SK-N-SH (cell line): ENCODE data around the gene MFAP3. TPM values are rescaled to one million over a fixed set of nuclear protein-coding genes. Genes with fewer than 3 reads are reported as not detected.

ENCODE experiments used
- CTCF ChIA-PET: fragments of 300-600, 350-600 bp; formaldehyde crosslinking; extraction: SDS; loops from one replicate; lab custom pipeline; 2021; lab: Yijun Ruan, JAX
- POLR2A ChIA-PET: fragments of 350-600 bp; sonication (Branson Sonifier 250); formaldehyde crosslinking; extraction: SDS; loops from one replicate; lab custom pipeline; 2020; ENCODE audit warnings: antibody characterized with exemption, inconsistent platforms; lab: Yijun Ruan, JAX
- DNase-seq: peaks from one replicate; pipeline ENCODE4 v3.0.0; 2012
- H2AFZ ChIP-seq: fragments of 200-600 bp; sonication (generic); 2 replicates; pipeline ENCODE4 v1.8.1; 2016; ENCODE audit warnings: antibody characterized with exemption, mild to moderate bottlenecking, low read depth
- H3F3A ChIP-seq: fragments of 200-600 bp; sonication (generic); replicated peaks from 2 replicates; pipeline ENCODE3; 2016; ENCODE audit warnings: antibody characterized with exemption, mild to moderate bottlenecking; ENCODE audit not compliant: insufficient read depth
- H3K27ac ChIP-seq, 2 experiments: fragments of 200-500 bp in 1 of 2; fragments of 200-600 bp in 1 of 2; sonication (Bioruptor generic) in 1 of 2; sonication (generic), shearing (Covaris generic) in 1 of 2; 2 replicates each; pipeline versions ENCODE4 v1.5.1 to v1.6.1; 2014 to 2016; ENCODE audit warnings: low read depth in 2 of 2, inconsistent platforms in 1 of 2, low read length in 1 of 2, mild to moderate bottlenecking in 1 of 2, mixed read lengths in 1 of 2
- H3K27me3 ChIP-seq: fragments of 200-600 bp; sonication (generic), shearing (Covaris generic); 2 replicates; pipeline ENCODE4 v1.6.1; 2016; ENCODE audit warnings: mixed run types; ENCODE audit not compliant: insufficient read depth
- H3K36me3 ChIP-seq, 2 experiments: fragments of 200-500 bp in 1 of 2; fragments of 200-600 bp in 1 of 2; sonication (Bioruptor generic) in 1 of 2; sonication (generic) in 1 of 2; replicated peaks in 1 of 2; 2 replicates each; pipeline versions ENCODE3 to v1.5.1; 2014 to 2016; ENCODE audit warnings: low read length in 1 of 2, mild to moderate bottlenecking in 1 of 2; ENCODE audit not compliant: insufficient read depth in 2 of 2, control insufficient read depth in 1 of 2
- H3K4me1 ChIP-seq, 2 experiments: fragments of 200-500 bp in 1 of 2; fragments of 200-600 bp in 1 of 2; sonication (Bioruptor generic) in 1 of 2; sonication (generic), shearing (Covaris generic) in 1 of 2; 2 replicates each; pipeline versions ENCODE4 v1.5.1 to v1.6.1; 2014 to 2016; ENCODE audit warnings: low read depth in 1 of 2, low read length in 1 of 2, mixed run types in 1 of 2; ENCODE audit not compliant: insufficient read depth in 2 of 2, control insufficient read depth in 1 of 2
- H3K4me2 ChIP-seq: fragments of 200-600 bp; sonication (generic), shearing (Covaris generic); 2 replicates; pipeline ENCODE4 v1.6.1; 2017; ENCODE audit warnings: mixed run types
- H3K4me3 ChIP-seq, 2 experiments: fragments of 200-500 bp in 1 of 2; fragments of 200-600 bp in 1 of 2; sonication (Bioruptor generic) in 1 of 2; sonication (generic), shearing (Covaris generic) in 1 of 2; 2 replicates each; pipeline versions ENCODE4 v1.5.1 to v1.8.1; 2014 to 2016; ENCODE audit warnings: low read depth in 2 of 2, inconsistent platforms in 1 of 2, low read length in 1 of 2, mild to moderate bottlenecking in 1 of 2, mixed read lengths in 1 of 2, moderate library complexity in 1 of 2
- H3K79me2 ChIP-seq: fragments of 200-600 bp; sonication (generic); 2 replicates; pipeline ENCODE4 v1.8.1; 2017; ENCODE audit warnings: mild to moderate bottlenecking; ENCODE audit not compliant: insufficient read depth
- H3K9ac ChIP-seq: fragments of 200-600 bp; sonication (generic); 2 replicates; pipeline ENCODE4 v1.6.1; 2017; ENCODE audit warnings: mixed run types
- H3K9me2 ChIP-seq: fragments of 200-600 bp; sonication (generic); 2 replicates; pipeline ENCODE4 v1.6.1; 2017; ENCODE audit warnings: mixed run types
- H3K9me3 ChIP-seq: fragments of 200-600 bp; sonication (generic); 2 replicates; pipeline ENCODE4 v1.6.1; 2017; ENCODE audit warnings: mixed run types, mild to moderate bottlenecking, moderate library complexity
- H4K20me1 ChIP-seq: fragments of 200-600 bp; sonication (generic); 2 replicates; pipeline ENCODE4 v1.6.1; 2017; ENCODE audit warnings: mild to moderate bottlenecking, mixed run types; ENCODE audit not compliant: insufficient read depth
- GATA2 ChIP-seq: sonication (generic); formaldehyde crosslinking; IDR thresholded peaks from 2 replicates; pipeline ENCODE4 v1.5.0; 2020; ENCODE audit warnings: mild to moderate bottlenecking, missing genetic modification reagents
- RCOR1 ChIP-seq: fragments of 150-350 bp; IDR thresholded peaks from 2 replicates; pipeline ENCODE4 v1.6.1; 2017; ENCODE audit warnings: antibody characterized with exemption, low read length
- SIN3A ChIP-seq: IDR thresholded peaks from 2 replicates; pipeline ENCODE4 v1.6.1; 2012; ENCODE audit warnings: low read depth, mild to moderate bottlenecking, low read length, moderate library complexity, borderline replicate concordance
- TAF1 ChIP-seq: IDR thresholded peaks from 2 replicates; pipeline ENCODE4 v1.6.1; 2012; ENCODE audit warnings: low read depth, mild to moderate bottlenecking, low read length, moderate library complexity, borderline replicate concordance
- TEAD4 ChIP-seq: IDR thresholded peaks from 2 replicates; pipeline ENCODE4 v1.4.0; 2012; ENCODE audit warnings: mild to moderate bottlenecking, borderline replicate concordance; ENCODE audit not compliant: insufficient read depth
- WGBS: methylation state at CpG from one replicate; pipeline ENCODE4 v1.1.6; 2017; ENCODE audit warnings: low lambda C conversion rate; 5-methylcytosine and 5-hydroxymethylcytosine counted together
- polyA plus RNA-seq, 3 experiments: library from polyadenylated mRNA; depleted of rRNA; stranded (reverse); fragments of >200 nt; gene quantifications; 2 replicates each; pipeline ENCODE4 v1.2.3, GENCODE V29; 2012
- TF ChIP-seq, protein P1 (sequence below): IDR thresholded peaks from 2 replicates; pipeline ENCODE4 v1.6.1; 2012; ENCODE audit warnings: mild to moderate bottlenecking, low read depth, low read length, moderate library complexity
- TF ChIP-seq, protein P2 (sequence below): IDR thresholded peaks from 2 replicates; pipeline ENCODE4 v1.4.0; 2012; ENCODE audit warnings: low read depth
- TF ChIP-seq, protein P3 (sequence below): IDR thresholded peaks from 2 replicates; pipeline ENCODE4; 2012
- TF ChIP-seq, protein P4 (sequence below): IDR thresholded peaks from 2 replicates; pipeline ENCODE4 v1.4.0; 2012; ENCODE audit warnings: low read depth, borderline replicate concordance
- TF ChIP-seq, protein P5 (sequence below): IDR thresholded peaks from 2 replicates; pipeline ENCODE4 v1.4.0; 2012; ENCODE audit warnings: low read depth, borderline replicate concordance

The MFAP3 gene
- polyA plus RNA-seq, 1 of the 3 experiments (the other 2 are of a cell fraction): 16.0 TPM

DNA sequence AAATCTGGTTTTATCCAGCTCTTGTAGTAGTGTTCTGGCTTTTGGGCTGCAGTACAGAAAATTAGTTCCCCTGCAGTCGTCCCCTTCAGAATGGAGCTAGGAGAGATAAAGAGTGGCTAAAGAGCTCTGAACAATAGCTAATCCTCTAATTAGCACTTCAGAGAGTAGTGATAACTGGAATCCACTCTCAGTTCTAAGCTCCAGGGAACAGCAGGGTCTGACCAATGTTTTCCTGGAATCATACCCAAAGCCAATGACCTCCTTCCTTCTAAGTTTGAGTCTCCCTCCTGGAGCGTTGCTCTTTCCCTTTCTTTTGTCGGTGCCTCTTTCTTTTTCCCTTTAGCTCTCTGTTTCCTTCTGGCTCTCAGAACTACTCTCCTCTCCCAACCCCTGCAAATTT, 47.4 kb downstream of the MFAP3 start:
- Histone ChIP-seq H3K9me3 (no peaks in the 10 kb centered on the region), H3K4me1 (peaks cover 7 to 15% of the 10 kb centered on the region in 2 experiments; a peak in 2 of 4 replicates), H3K9ac (no peak overlapping the region), H3K36me3 (no peaks in the 10 kb centered on the region), H3K4me2 (no peak overlapping the region), H2AFZ (no peak overlapping the region), H3F3A (no peaks in the 10 kb centered on the region), H3K27ac (no peak overlapping the region), H4K20me1 (no peaks in the 10 kb centered on the region), H3K9me2 (no peaks in the 10 kb centered on the region), H3K79me2 (no peaks in the 10 kb centered on the region), H3K4me3 (no peak overlapping the region), H3K27me3 (no peaks in the 10 kb centered on the region)
- POLR2A ChIA-PET: no interaction called here
- WGBS: 91% methylated on average over 3 of the region's 3 CpGs
- DNase-seq: no peak
- TF ChIP-seq, protein P1, sequence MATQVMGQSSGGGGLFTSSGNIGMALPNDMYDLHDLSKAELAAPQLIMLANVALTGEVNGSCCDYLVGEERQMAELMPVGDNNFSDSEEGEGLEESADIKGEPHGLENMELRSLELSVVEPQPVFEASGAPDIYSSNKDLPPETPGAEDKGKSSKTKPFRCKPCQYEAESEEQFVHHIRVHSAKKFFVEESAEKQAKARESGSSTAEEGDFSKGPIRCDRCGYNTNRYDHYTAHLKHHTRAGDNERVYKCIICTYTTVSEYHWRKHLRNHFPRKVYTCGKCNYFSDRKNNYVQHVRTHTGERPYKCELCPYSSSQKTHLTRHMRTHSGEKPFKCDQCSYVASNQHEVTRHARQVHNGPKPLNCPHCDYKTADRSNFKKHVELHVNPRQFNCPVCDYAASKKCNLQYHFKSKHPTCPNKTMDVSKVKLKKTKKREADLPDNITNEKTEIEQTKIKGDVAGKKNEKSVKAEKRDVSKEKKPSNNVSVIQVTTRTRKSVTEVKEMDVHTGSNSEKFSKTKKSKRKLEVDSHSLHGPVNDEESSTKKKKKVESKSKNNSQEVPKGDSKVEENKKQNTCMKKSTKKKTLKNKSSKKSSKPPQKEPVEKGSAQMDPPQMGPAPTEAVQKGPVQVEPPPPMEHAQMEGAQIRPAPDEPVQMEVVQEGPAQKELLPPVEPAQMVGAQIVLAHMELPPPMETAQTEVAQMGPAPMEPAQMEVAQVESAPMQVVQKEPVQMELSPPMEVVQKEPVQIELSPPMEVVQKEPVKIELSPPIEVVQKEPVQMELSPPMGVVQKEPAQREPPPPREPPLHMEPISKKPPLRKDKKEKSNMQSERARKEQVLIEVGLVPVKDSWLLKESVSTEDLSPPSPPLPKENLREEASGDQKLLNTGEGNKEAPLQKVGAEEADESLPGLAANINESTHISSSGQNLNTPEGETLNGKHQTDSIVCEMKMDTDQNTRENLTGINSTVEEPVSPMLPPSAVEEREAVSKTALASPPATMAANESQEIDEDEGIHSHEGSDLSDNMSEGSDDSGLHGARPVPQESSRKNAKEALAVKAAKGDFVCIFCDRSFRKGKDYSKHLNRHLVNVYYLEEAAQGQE: no peak
- no peak for TF ChIP-seq GATA2
- no peak for TF ChIP-seq TAF1
- TF ChIP-seq, protein P2, sequence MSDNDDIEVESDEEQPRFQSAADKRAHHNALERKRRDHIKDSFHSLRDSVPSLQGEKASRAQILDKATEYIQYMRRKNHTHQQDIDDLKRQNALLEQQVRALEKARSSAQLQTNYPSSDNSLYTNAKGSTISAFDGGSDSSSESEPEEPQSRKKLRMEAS: no peak
- TF ChIP-seq, protein P3, sequence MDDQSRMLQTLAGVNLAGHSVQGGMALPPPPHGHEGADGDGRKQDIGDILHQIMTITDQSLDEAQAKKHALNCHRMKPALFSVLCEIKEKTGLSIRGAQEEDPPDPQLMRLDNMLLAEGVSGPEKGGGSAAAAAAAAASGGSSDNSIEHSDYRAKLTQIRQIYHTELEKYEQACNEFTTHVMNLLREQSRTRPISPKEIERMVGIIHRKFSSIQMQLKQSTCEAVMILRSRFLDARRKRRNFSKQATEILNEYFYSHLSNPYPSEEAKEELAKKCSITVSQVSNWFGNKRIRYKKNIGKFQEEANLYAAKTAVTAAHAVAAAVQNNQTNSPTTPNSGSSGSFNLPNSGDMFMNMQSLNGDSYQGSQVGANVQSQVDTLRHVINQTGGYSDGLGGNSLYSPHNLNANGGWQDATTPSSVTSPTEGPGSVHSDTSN: no peak
- TF ChIP-seq RCOR1: no peak
- TF ChIP-seq, protein P4, sequence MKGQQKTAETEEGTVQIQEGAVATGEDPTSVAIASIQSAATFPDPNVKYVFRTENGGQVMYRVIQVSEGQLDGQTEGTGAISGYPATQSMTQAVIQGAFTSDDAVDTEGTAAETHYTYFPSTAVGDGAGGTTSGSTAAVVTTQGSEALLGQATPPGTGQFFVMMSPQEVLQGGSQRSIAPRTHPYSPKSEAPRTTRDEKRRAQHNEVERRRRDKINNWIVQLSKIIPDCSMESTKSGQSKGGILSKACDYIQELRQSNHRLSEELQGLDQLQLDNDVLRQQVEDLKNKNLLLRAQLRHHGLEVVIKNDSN: no peak
- no peak for TF ChIP-seq TEAD4
- no peak for TF ChIP-seq SIN3A
- TF ChIP-seq, protein P5, sequence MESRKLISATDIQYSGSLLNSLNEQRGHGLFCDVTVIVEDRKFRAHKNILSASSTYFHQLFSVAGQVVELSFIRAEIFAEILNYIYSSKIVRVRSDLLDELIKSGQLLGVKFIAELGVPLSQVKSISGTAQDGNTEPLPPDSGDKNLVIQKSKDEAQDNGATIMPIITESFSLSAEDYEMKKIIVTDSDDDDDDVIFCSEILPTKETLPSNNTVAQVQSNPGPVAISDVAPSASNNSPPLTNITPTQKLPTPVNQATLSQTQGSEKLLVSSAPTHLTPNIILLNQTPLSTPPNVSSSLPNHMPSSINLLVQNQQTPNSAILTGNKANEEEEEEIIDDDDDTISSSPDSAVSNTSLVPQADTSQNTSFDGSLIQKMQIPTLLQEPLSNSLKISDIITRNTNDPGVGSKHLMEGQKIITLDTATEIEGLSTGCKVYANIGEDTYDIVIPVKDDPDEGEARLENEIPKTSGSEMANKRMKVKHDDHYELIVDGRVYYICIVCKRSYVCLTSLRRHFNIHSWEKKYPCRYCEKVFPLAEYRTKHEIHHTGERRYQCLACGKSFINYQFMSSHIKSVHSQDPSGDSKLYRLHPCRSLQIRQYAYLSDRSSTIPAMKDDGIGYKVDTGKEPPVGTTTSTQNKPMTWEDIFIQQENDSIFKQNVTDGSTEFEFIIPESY: no peak
- CTCF ChIA-PET: interaction anchor here (5.2 kb wide), 1 partner anchor 14 kb away, joined by 24 read pairs; no protein-coding TSS in a partner anchor
